Measurements from ENCODE around the gene TAS2R14.
A peak's percentile ranks its signal among the peaks of the same experiment; 100 is the strongest.

TAS2R14 gene, protein sequence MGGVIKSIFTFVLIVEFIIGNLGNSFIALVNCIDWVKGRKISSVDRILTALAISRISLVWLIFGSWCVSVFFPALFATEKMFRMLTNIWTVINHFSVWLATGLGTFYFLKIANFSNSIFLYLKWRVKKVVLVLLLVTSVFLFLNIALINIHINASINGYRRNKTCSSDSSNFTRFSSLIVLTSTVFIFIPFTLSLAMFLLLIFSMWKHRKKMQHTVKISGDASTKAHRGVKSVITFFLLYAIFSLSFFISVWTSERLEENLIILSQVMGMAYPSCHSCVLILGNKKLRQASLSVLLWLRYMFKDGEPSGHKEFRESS

DNA sequence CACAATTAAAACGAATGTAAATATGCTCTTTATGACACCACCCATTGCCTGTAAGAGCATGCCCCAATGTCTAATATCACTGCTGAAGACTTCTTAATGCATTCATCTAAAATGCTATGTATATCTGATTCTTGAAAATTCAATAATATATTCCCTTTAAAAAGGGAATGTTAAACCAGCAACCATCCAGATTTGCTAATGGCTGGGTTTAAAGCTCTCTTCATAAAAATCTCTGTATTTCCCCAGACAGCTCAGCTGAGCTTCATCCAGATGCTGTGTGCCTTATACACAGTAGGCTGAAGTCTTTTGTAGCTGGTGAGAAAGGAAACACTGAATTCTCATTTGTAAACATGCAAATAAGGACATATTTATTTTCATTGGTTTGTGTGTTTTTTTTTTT, at the start of gene TAS2R14:
TSS of gene TAS2R14 (minus strand) at position 101 of the 400 bp plus-strand sequence. CDS start at position 45, 56 bp downstream.
- DNase-seq (ENCODE audit: low read depth), result no peak

- no peak for DNase-seq (ENCODE audit: low read depth)
Measured at GRCh38 chr12:10986812-10987211, 47.7 kb upstream of the TAS2R14 start, which contains the start of gene TAS2R50. Gene TAS2R50 (minus strand): TSS chr12:10986912. CDS start chr12:10986860, 52 bp downstream.

DNA sequence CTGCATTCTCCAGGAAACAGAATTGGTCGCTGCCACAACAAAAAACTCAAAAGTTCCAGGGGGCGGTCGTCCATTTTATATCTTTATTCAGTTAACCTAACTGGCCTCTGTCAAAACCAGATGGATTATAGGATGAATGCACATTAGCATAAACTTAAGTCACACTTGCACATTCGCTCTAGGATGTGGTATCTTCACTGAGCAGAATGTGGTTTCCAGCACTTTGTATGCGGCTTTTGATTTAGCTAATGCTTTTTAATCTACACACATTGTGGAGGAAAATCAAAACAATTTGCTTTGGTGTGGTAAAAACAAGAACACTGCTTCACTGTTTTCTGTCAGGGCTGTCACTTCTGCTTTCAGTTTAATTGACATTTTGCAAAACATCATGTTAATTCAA, 43.2 kb upstream of the TAS2R14 start:
- DNase-seq (ENCODE audit: low read depth), result no peak

GRCh38 chr12:10974965-10975364, 35.9 kb upstream of the TAS2R14 start:
- DNase-seq (ENCODE audit: low read depth), result no peak

DNA sequence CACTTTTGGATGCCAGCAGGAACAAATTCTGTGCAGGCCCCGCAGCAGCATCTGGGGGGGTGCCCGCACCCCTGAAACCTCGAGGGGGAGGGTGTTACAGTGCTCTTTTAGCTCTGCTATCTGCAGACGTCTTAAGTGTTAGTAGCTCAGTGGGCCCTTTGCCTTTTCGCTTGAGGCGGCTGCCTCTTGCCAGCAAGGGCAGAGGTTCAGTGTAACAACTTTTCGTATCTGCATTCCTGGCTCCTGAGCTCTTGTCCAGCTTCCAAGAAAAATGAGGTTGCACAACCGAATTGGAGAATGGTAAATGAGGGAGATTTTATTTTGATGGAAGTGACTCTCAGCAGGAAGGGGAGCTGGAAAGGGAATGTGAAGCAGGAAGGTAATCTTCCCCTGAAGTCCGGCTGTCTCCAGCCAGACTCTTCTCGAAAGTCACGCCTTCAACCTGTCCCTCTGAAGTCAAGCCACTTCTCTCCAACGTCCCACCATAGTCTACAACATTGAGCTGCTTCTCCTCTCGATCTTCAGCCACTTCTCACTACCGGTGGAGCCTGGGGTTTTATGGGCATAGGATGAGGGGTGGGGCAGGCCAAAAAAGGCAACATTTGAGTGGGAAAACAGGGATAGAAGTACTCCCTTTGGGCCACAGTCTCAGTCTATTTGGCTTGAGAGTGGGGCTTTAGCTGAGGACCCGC, 29.8 kb upstream of the TAS2R14 start:
- DNase-seq (ENCODE audit: low read depth), result peak; percentile 67

DNA sequence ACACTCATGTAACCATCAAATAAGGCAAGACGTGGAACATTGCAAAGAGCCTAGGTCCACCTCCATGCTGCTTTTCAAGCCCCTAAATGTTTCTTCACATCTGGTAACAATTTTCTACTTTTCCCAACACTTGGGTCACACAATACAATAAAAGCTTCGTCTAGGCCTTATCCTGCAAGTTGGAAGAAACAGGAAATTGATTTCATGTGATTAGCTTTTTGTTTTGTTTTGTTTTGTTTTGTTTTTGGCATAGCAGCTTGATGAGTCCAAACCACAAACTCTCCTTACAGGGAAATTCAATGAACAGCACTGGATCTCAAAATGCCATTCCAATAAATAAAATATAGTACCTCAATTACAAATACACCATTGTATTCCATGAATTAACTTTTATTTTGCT, 28.3 kb upstream of the TAS2R14 start:
- DNase-seq (ENCODE audit: low read depth), result peak; percentile 65

- no peak for DNase-seq (ENCODE audit: low read depth)
Measured at GRCh38 chr12:10966314-10966713, 27.3 kb upstream of the TAS2R14 start.

- DNase-seq (ENCODE audit: low read depth), result no peak
Measured at GRCh38 chr12:10965476-10965875, 26.4 kb upstream of the TAS2R14 start.

- DNase-seq (ENCODE audit: low read depth), result no peak
Measured at GRCh38 chr12:10960211-10960610, 21.1 kb upstream of the TAS2R14 start.

GRCh38 chr12:10959804-10960203, 20.7 kb upstream of the TAS2R14 start:
- DNase-seq (ENCODE audit: low read depth), result no peak

DNA sequence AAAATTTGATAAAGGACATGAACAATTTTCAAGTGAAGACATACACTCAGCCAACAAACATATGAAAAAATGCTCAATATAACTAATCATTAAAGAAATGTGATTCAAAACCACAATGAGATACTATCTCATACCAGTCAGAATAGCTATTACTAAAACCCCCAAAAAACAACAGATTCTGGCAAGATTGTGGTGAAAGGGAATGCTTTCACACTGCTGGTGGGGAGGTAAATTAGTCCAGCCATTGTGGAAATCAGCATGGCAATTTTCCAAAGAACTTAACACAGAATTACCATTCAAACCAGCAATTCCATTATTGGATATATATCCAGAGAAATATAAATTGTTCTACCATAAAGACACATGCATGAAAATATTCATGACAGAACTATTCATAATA, 18.7 kb upstream of the TAS2R14 start:
- peak; percentile 58 for DNase-seq (ENCODE audit: low read depth)

DNA sequence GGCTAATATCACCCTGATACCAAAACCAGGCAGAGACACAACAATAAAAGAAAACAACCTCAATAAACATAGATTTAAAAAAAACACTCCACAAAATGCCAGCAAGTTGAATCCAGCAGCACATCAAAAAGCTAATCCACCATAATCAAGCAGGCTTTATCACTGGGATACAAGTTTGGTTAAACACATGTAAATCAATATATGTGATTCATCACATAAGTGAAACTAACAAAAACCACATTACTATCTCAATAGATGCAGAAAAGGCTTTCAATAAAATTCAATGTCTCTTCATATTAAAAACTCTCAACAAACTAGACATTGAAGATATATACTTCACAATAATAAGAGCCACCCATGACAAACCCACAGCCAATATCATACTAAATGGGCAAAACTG, 17.0 kb upstream of the TAS2R14 start:
- no peak for DNase-seq (ENCODE audit: low read depth)

DNA sequence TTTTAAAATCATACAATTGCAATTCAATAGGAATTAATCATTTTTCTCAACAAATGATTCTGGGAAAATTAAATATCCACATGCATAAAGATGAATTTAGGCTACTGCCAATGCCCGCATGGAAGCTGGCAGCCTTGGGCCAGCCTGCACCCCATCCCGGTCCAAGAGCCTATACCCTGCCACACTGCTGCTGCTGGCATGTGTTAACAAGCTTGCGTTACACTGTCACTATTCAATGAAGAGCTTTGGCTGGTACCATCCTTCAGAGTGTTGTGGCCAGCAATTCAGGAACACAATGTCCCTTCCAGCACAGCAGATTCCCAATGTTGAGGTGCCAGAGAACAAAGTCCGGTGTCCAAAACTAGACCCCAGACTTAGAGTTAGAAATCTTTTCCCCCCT, 13.6 kb upstream of the TAS2R14 start:
- DNase-seq (ENCODE audit: low read depth), result no peak

DNA sequence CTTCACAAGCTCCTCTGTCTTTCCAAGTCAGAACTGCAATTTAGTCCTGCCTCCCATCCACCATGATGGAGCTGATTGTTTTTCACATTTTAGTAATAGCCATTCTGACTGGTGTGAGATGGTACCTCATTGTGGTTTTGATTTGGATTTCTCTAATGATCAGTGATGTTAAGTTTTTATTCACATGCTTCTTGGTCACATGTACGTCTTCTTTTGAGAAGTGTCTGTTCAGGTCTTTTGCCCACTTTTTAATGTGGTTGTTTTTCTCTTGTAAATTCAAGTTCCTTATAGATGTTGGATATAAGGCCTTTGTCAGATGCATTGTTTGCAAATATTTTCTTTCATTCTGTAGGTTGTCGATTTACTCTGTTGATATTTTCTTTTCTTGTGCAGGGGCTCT, 4.1 kb upstream of the TAS2R14 start:
- DNase-seq (ENCODE audit: low read depth), result no peak

- no peak for DNase-seq (ENCODE audit: low read depth)
Measured at GRCh38 chr12:10941916-10942607, 3.0 kb upstream of the TAS2R14 start.

- no peak for DNase-seq (ENCODE audit: low read depth)
Measured at GRCh38 chr12:10941369-10941768, 2.3 kb upstream of the TAS2R14 start.

DNA sequence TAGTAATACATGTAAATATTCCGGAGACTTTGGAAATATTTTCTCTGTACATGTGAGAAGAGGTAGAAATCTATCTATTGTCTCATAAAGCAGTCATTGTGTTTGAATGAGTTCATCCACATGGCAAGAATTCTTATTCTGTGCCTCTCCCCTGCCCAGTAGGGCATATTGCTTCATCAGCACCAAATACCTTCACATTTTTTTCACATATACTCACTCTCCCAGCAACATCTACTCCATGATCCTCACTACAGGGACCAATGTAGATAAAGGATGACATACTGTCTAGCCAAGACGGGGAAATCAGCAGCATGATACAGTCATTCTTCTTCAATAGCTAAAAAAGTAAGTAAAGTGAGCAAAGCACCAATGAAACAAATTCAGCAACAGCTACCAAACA, 1.3 kb upstream of the TAS2R14 start:
- DNase-seq (ENCODE audit: low read depth), result peak; percentile 80

- DNase-seq (ENCODE audit: low read depth), result no peak
Measured at GRCh38 chr12:10936506-10936905, 2.6 kb downstream of the TAS2R14 start.

DNA sequence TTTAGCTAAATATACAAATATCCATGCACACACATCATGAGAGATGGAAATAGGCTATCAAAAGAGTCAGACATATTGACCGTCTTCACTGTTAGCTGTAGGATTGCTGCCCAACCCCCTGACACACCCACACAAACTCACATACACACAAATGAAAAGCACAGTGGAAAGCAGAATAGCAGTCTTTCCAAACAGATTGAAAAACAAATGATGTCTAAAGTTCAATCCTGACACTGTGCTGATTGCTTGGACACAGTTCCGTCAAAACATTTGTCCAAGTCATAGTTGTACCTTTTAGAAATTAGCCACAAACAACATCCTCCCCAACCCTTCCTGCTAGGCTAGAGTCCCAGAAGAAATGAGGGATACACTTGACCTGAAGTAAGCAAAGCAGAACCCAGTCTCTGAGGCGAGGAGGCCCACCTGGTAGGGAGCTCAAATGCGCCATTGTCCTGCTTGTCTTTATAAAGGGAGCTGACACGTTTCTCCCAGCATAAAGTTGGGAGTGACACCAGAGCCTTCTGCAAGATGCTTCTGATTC, 10.2 kb downstream of the TAS2R14 start, which contains the start of gene PRH2:
TSS of gene PRH2 (plus strand) at position 491 of the 541 bp plus-strand sequence. CDS start at position 529, 38 bp downstream.
- no peak for DNase-seq (ENCODE audit: low read depth)

- no peak for DNase-seq (ENCODE audit: low read depth)
Measured at GRCh38 chr12:10926269-10926668, 12.8 kb downstream of the TAS2R14 start.

DNA sequence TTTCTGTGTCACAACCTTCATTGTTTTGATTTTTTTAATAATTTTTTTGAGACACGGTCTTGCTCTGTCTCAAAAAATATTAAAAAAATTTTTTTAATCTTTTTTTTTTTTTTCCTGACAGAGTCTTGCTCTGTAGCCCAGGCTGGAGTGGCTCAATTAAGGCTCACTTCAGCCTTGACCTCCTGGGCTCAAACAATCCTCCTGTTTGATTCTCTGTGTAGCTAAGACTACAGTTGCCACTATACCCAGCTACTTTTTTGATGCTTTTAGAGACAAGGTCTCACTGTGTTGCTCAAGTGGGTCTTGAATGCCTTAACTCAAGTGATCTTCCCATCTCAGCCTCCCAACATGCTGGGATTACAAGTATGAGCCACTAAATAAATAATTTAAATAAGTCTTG, 19.3 kb downstream of the TAS2R14 start:
- no peak for DNase-seq (ENCODE audit: low read depth)

DNA sequence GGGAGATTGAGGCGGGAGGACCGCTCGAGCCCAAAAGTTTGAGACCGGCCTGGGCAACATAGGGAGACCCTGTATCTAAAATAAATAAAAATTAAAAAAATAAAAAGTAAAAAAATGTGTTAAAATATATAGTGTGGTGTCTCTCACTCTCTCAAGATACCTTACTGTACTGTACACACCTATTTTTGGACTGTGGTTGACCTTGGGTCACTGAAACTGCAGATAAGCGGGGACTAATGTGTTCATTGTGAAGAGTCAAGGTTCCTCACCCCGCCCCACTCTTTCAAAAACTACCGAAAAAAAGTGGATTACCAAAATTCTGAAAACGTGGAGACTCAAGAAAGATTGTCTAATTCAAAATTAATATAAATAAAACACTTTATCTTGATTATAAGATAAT, 28.7 kb downstream of the TAS2R14 start:
- no peak for DNase-seq (ENCODE audit: low read depth)

GRCh38 chr12:10909462-10909861, 29.6 kb downstream of the TAS2R14 start, which contains the start of gene TAS2R13:
Gene TAS2R13 (minus strand): TSS chr12:10909562. CDS start chr12:10909298, 264 bp downstream.
- no peak for DNase-seq (ENCODE audit: low read depth)
